Neural cell (in vitro differentiated cells): Measurements from ENCODE around the gene RIN1. TPM values are rescaled to one million over a fixed set of nuclear protein-coding genes. Genes with fewer than 3 reads are reported as not detected.

Experiments used
- H2AFZ ChIP-seq: fragments of 200-600, 300-800 bp; sonication (generic), shearing (Covaris generic); 2 replicates; pipeline ENCODE4 v1.6.0; 2014; ENCODE audit warnings: low read depth, mild to moderate bottlenecking, antibody characterized with exemption, low read length, moderate library complexity
- H3F3A ChIP-seq: fragments of 200-600 bp; shearing (Covaris generic); 2 replicates; pipeline ENCODE4 v1.6.1; 2016; ENCODE audit warnings: mild to moderate bottlenecking, moderate library complexity, mixed read lengths, antibody characterized with exemption, low read length; ENCODE audit not compliant: insufficient read depth, poor library complexity, severe bottlenecking
- H3K27ac ChIP-seq: fragments of 200-600, 300-800 bp; sonication (generic), shearing (Covaris generic); 2 replicates; pipeline ENCODE4 v1.5.1; 2014; ENCODE audit warnings: mild to moderate bottlenecking, low read length, moderate library complexity
- H3K27me3 ChIP-seq: fragments of 300-800, 200-600 bp; sonication (generic), shearing (Covaris generic); 2 replicates; pipeline ENCODE4 v1.6.0; 2014; ENCODE audit warnings: mild to moderate bottlenecking, low read depth, low read length, moderate library complexity; ENCODE audit not compliant: insufficient read depth
- H3K36me3 ChIP-seq: fragments of 300-800, 200-600 bp; sonication (generic), shearing (Covaris generic); 2 replicates; pipeline ENCODE4 v1.5.1; 2014; ENCODE audit warnings: mild to moderate bottlenecking, antibody characterized with exemption, low read length, moderate library complexity; ENCODE audit not compliant: insufficient read depth
- H3K4me2 ChIP-seq: fragments of 300-800, 200-600 bp; sonication (generic), shearing (Covaris generic); 2 replicates; pipeline ENCODE4 v1.6.0; 2014; ENCODE audit warnings: mild to moderate bottlenecking, low read length
- H3K4me3 ChIP-seq: fragments of 300-800, 200-600 bp; sonication (generic), shearing (Covaris generic); 2 replicates; pipeline ENCODE4 v1.5.1; 2014; ENCODE audit warnings: mild to moderate bottlenecking, low read length, moderate library complexity
- H3K79me2 ChIP-seq: fragments of 200-600 bp; shearing (Covaris generic); replicated peaks from 2 replicates; pipeline ENCODE4 v1.6.0; 2014; ENCODE audit warnings: mild to moderate bottlenecking, low read length, moderate library complexity; ENCODE audit not compliant: insufficient read depth
- H3K9ac ChIP-seq: fragments of 300-800, 200-600 bp; sonication (generic), shearing (Covaris generic); 2 replicates; pipeline ENCODE4 v1.6.1; 2016; ENCODE audit warnings: mild to moderate bottlenecking, low read length, mixed read lengths
- H3K9me2 ChIP-seq: fragments of 200-600 bp; shearing (Covaris generic); 2 replicates; pipeline ENCODE4 v1.6.1; 2016; ENCODE audit warnings: mild to moderate bottlenecking, low read length, mixed read lengths; ENCODE audit not compliant: insufficient read depth
- H3K9me3 ChIP-seq: fragments of 200-600, 300-800 bp; sonication (generic), shearing (Covaris generic); 2 replicates; pipeline ENCODE4 v1.6.1; 2016; ENCODE audit warnings: mild to moderate bottlenecking, mixed run types, low read length, moderate library complexity, mixed read lengths
- H4K20me1 ChIP-seq: fragments of 200-600 bp; shearing (Covaris generic); 2 replicates; pipeline ENCODE4 v1.6.1; 2016; ENCODE audit warnings: mild to moderate bottlenecking, mixed run types; ENCODE audit not compliant: insufficient read depth
- CTCF ChIP-seq: fragments of 450-650 bp; IDR thresholded peaks from 2 replicates; pipeline ENCODE4 v1.5.1; 2014; ENCODE audit warnings: antibody characterized with exemption, mild to moderate bottlenecking, moderate library complexity; ENCODE audit not compliant: poor library complexity, severe bottlenecking
- EP300 ChIP-seq: fragments of 450-650 bp; conservative IDR thresholded peaks from 2 replicates; pipeline ENCODE4 v1.6.1; 2014; ENCODE audit warnings: antibody characterized with exemption, mild to moderate bottlenecking, moderate library complexity; ENCODE audit not compliant: poor library complexity, severe bottlenecking
- EZH2 ChIP-seq: fragments of 200-600, 300-800 bp; shearing (Covaris generic), sonication (generic); IDR thresholded peaks from 2 replicates; pipeline ENCODE4 v1.6.1; 2014; ENCODE audit warnings: antibody characterized with exemption, low read length, borderline replicate concordance, mild to moderate bottlenecking; ENCODE audit not compliant: insufficient read depth, poor library complexity, severe bottlenecking
- MXI1 ChIP-seq: fragments of 450-650 bp; conservative IDR thresholded peaks from 2 replicates; pipeline ENCODE4 v1.6.1; 2014; ENCODE audit warnings: antibody characterized with exemption, mild to moderate bottlenecking; ENCODE audit not compliant: poor library complexity, severe bottlenecking
- POLR2AphosphoS5 ChIP-seq: IDR thresholded peaks from 2 replicates; pipeline ENCODE4 v1.6.1; 2012
- RAD21 ChIP-seq: fragments of 450-650 bp; conservative IDR thresholded peaks from 2 replicates; pipeline ENCODE4 v1.6.1; 2014; ENCODE audit warnings: antibody characterized with exemption, mild to moderate bottlenecking, moderate library complexity
- REST ChIP-seq: IDR thresholded peaks from 2 replicates; pipeline ENCODE4 v1.6.1; 2012; ENCODE audit warnings: borderline replicate concordance
- SMC3 ChIP-seq: fragments of 450-650 bp; conservative IDR thresholded peaks from 2 replicates; pipeline ENCODE4 v1.6.1; 2014; ENCODE audit warnings: antibody characterized with exemption, mild to moderate bottlenecking, moderate library complexity; ENCODE audit not compliant: poor library complexity
- TAF1 ChIP-seq: IDR thresholded peaks from 2 replicates; pipeline ENCODE4 v1.6.1; 2012; ENCODE audit warnings: low read depth
- polyA plus RNA-seq: library from polyadenylated mRNA; depleted of rRNA; stranded (reverse); fragments of >200 nt; gene quantifications from 2 replicates; pipeline ENCODE4 v1.2.3, GENCODE V29; 2014

The RIN1 gene
- polyA plus RNA-seq, 1 donor from 2014 or later, result 4.2 TPM

- Histone ChIP-seq H3K36me3 (no peaks in the 10 kb centered on the region), H3K9me3 (no peaks in the 10 kb centered on the region), H2AFZ (no peak within 1 kb of the TSS), H3K27ac (peak within 1 kb of the TSS; percentile 88), H3K79me2 (peaks cover 17% of the 10 kb centered on the region), H3K9ac (peak within 1 kb of the TSS; percentile 92), H3K4me3 (peak within 1 kb of the TSS; percentile 86), H3K27me3 (peaks cover 32% of the 10 kb centered on the region), H3F3A (no peaks in the 10 kb centered on the region), H3K9me2 (no peaks in the 10 kb centered on the region), H4K20me1 (no peaks in the 10 kb centered on the region), H3K4me2 (peak within 1 kb of the TSS; percentile 68)
- TF ChIP-seq MXI1 (peak; percentile 87), SMC3 (peak; percentile 49), EZH2 (no peak), RAD21 (peak; percentile 24), POLR2AphosphoS5 (peak; percentile 86), CTCF (peak; percentile 64), EP300 (peak; percentile 53), REST (peak; percentile 14), TAF1 (no peak)
Measured at GRCh38 chr11:66288671-66289547, 47.3 kb downstream of the RIN1 start, which contains the start of gene YIF1A. YIF1A (minus strand) TSS chr11:66289143; CDS start chr11:66288985, 158 bp downstream.

- Histone ChIP-seq H3K36me3 (no peaks in the 10 kb centered on the region), H4K20me1 (peaks cover 3% of the 10 kb centered on the region), H3K9ac (peak overlapping the region; percentile 92), H3K4me3 (peak overlapping the region; percentile 86), H3K9me3 (no peaks in the 10 kb centered on the region), H3K27me3 (peaks cover 29% of the 10 kb centered on the region), H3K9me2 (no peaks in the 10 kb centered on the region), H2AFZ (no peak overlapping the region), H3K79me2 (peaks cover 25% of the 10 kb centered on the region), H3K27ac (peak overlapping the region; percentile 88), H3F3A (no peaks in the 10 kb centered on the region), H3K4me2 (peak overlapping the region; percentile 49)
- TF ChIP-seq POLR2AphosphoS5 (no peak), EZH2 (no peak), EP300 (no peak), SMC3 (no peak), RAD21 (no peak), REST (no peak), CTCF (no peak), MXI1 (no peak), TAF1 (no peak)
Measured at GRCh38 chr11:66287889-66288670, 48.2 kb downstream of the RIN1 start.
